Mucosa of descending colon (tissue), 3 donors: ENCODE data around the gene ZNF511. TPM values are rescaled to one million over a fixed set of nuclear protein-coding genes. Genes with fewer than 3 reads are reported as not detected.

Experiments
- ATAC-seq: fragments of 200-7000 bp; cut with Tn5 transposase; one replicate; pipeline ENCODE4 v1.9.1; 2020; ENCODE audit warnings: mild to moderate bottlenecking, moderate library complexity
- DNase-seq, 3 donors: peaks; one replicate each; pipeline ENCODE4 v3.0.0-alpha.2; 2020
- H3K36me3 ChIP-seq: fragments of 200-600 bp; one replicate; pipeline ENCODE4 v1.8.0; 2021; ENCODE audit warnings: low read depth, mild to moderate bottlenecking
- H3K4me1 ChIP-seq: fragments of 200-600 bp; one replicate; pipeline ENCODE4 v1.8.0; 2021; ENCODE audit warnings: low read depth, mild to moderate bottlenecking
- H3K4me3 ChIP-seq: fragments of 200-600 bp; one replicate; pipeline ENCODE4 v1.8.0; 2021; ENCODE audit warnings: mild to moderate bottlenecking
- H3K9me3 ChIP-seq: fragments of 200-600 bp; one replicate; pipeline ENCODE4 v1.8.0; 2021; ENCODE audit warnings: mild to moderate bottlenecking
- CTCF ChIP-seq: fragments of 200-600 bp; IDR thresholded peaks from one replicate; pipeline ENCODE4 v1.8.0; 2022; ENCODE audit warnings: antibody characterized with exemption, mild to moderate bottlenecking
- intact Hi-C, 2 donors: fragments of 100-400 bp; cut with DNase I in 1 of 2; cut with micrococcal nuclease in 1 of 2; formaldehyde crosslinking; loops; one replicate each; pipeline versions ENCODE4 v1.11.0 to v1.11.1; 2022; cut with DNase I, micrococcal nuclease
- total RNA-seq, 3 donors: library from RNA; stranded (reverse); fragmentation: NEBNext Ultra II Directional in 2 of 3; extraction: Animal tissue kit (Norgen Biotek cat#: 25700) in 2 of 3; gene quantifications; one replicate each; pipeline versions ENCODE4 v1.2.1 to v1.2.4, GENCODE V29; 2021 to 2023
- donor health status: DM: no; HTN: no; CAD: no; lungs with moderate emphysema.
- donor health status: DM: no; HTN: no; CAD: no.
- donor health status: DM: no; HTN: yes; CAD: no.

The ZNF511 gene
- total RNA-seq, 3 donors from 2014 or later, result 39.1 to 54.0 (median 42.7) TPM

- no peak overlapping the region for H3K4me3 ChIP-seq
- H3K4me1 ChIP-seq, result peaks cover 25% of the 10 kb centered on the region
- no peak for DNase-seq
- no peaks in the 10 kb centered on the region for H3K36me3 ChIP-seq
- no peak for ATAC-seq
- intact Hi-C loops, result no loop called here
- H3K9me3 ChIP-seq, result no peaks in the 10 kb centered on the region
- TF ChIP-seq CTCF, result no peak
Measured at GRCh38 chr10:133361227-133361626, 52.5 kb downstream of the ZNF511 start.

GRCh38 chr10:133361773-133362441 is 53.2 kb downstream of the ZNF511 start:
- no peak overlapping the region for H3K4me3 ChIP-seq
- H3K4me1 ChIP-seq, result peaks cover 21% of the 10 kb centered on the region
- no peak for TF ChIP-seq CTCF
- H3K9me3 ChIP-seq, result no peaks in the 10 kb centered on the region
- intact Hi-C loops, result no loop called here
- DNase-seq (no peak), ATAC-seq (no peak)
- no peaks in the 10 kb centered on the region for H3K36me3 ChIP-seq

Other genes with a start within 250 kb of the ZNF511 start
- gene ADGRA1, start 221.0 kb upstream of the ZNF511 start, total RNA-seq, result under 1 TPM in 1 of 3 donors, not detected in 2; 0.10 TPM
- under 1 TPM; 0.14 to 0.60 (median 0.32) TPM for gene KNDC1, start 148.7 kb upstream of the ZNF511 start, total RNA-seq
- not detected for gene UTF1, start 78.7 kb upstream of the ZNF511 start, total RNA-seq
- 1 to 10 TPM in 1 of 3 donors, under 1 TPM in 2; 0.09 to 1.2 (median 0.36) TPM for gene VENTX, start 71.1 kb upstream of the ZNF511 start, total RNA-seq
- gene ADAM8, start 32.0 kb upstream of the ZNF511 start, total RNA-seq, result 1 to 10 TPM; 4.8 to 7.0 (median 5.2) TPM
- gene TUBGCP2, start within 50 bp of the ZNF511 start, total RNA-seq, result 10 to 100 TPM; 48.1 to 63.4 (median 58.8) TPM
- gene CALY, start 28.0 kb downstream of the ZNF511 start, total RNA-seq, result 1 to 10 TPM in 2 of 3 donors, not detected in 1; 1.1 to 7.5 TPM
- gene PRAP1, start 38.5 kb downstream of the ZNF511 start, total RNA-seq, result 100 to 1,000 TPM in 2 of 3 donors, 10 to 100 TPM in 1; 69.0 to 215 (median 106) TPM
- 10 to 100 TPM; 13.5 to 22.2 (median 18.8) TPM for gene FUOM, start 49.1 kb downstream of the ZNF511 start, total RNA-seq
- gene ECHS1, start 64.4 kb downstream of the ZNF511 start, total RNA-seq, result 100 to 1,000 TPM in 2 of 3 donors, 10 to 100 TPM in 1; 97.7 to 180 (median 151) TPM
- gene PAOX, start 70.3 kb downstream of the ZNF511 start, total RNA-seq, result 1 to 10 TPM; 7.5 to 9.3 (median 8.3) TPM
- gene MTG1, start 85.2 kb downstream of the ZNF511 start, total RNA-seq, result 10 to 100 TPM; 43.6 to 52.7 (median 45.6) TPM
- under 1 TPM in 1 of 3 donors, not detected in 2; 0.25 TPM for gene SPRN, start 115.7 kb downstream of the ZNF511 start, total RNA-seq
- 1 to 10 TPM; 2.5 to 4.8 (median 3.7) TPM for gene SCART1, start 145.0 kb downstream of the ZNF511 start, total RNA-seq
- gene CYP2E1, start 218.4 kb downstream of the ZNF511 start, total RNA-seq, result 1 to 10 TPM in 1 of 3 donors, under 1 TPM in 2; 0.70 to 2.5 (median 0.90) TPM